IPS-NIHi7 (cell line): ENCODE results near the gene IFI27L1.

ENCODE experiments used
- DNase-seq: peaks from one replicate; pipeline ENCODE4 v3.0.0; 2012; ENCODE audit warnings: mixed read lengths; ENCODE audit errors: extremely low spot score

Gene IFI27L1

GRCh38 chr14:94132285-94132887 lies 51.3 kb downstream of the IFI27L1 start:
- DNase-seq = peak; percentile 54

DNA sequence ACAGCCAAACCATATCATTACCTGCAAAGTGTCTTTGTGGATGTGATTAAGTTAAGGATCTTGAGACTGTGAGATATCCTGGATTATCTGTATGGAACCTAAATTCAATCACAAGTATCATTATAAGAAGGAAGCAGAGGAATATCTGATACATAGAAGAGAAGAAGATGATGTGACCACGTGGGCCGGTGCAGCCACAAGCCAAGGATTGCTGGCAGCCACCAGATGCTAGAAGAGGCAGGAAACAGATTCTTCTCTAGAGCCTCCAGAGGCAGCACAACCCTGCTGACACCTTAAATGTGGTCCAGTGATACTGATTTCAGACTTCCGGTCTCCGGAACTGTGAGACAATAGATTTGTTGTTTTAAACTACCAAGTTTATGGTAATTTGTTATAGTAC lies 54.4 kb downstream of the IFI27L1 start:
- no peak for DNase-seq

DNA sequence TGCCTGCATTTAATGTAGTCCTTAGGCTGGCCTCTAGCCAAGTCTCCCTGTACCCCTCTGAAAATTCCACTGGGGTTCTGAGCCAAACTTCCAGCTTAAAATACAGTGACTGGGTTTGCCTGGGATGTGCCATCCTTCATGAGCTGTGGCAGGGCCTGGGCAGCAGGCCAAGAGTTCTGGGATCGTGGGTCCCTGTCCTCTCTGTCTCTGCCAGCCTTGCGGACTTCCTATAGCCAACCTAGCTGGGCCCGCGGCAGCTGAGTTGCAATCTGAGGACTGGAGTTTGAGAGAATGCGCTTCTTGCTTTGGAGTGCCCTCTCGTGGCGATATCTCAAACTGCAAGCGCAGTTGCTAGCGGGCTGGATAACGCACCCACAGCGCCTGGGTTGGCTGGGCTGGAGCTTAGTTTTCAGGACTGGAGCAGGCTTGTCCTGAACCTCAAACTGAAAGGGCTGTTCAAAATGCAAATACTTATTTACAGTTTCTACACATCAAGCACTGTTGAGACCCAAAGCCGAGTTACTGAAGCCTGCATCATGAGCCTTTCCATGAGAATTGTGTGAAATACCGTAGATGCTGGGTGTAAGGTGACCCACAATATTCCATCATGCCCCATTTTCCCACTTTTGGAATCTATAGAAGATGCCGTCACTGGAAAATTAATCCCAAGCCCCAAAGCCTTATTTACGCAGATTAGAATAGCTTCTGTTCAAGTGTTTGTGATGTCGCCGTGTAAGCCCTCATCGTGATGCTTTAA lies 55.6 kb downstream of the IFI27L1 start:
- DNase-seq = peak; percentile 83

DNA sequence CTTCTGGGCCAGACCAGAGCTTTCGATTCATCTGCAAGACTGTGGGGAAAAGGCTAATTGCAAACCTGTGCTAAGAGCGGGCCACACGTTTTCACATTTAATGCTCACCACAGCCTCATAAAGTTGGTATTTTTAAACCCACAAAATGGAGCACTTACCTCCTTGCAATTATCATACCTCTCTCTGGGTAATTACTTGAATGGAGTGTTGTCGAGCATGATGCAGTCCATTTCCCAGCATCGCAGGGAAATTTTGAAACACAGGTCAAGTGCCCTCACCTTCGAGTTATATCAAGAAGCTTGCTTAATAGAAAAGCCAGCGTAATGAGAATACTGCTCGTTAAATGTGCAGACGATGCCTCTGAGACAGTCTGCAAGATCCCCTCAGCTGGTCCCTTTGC lies 57.1 kb downstream of the IFI27L1 start:
- DNase-seq = no peak

DNA sequence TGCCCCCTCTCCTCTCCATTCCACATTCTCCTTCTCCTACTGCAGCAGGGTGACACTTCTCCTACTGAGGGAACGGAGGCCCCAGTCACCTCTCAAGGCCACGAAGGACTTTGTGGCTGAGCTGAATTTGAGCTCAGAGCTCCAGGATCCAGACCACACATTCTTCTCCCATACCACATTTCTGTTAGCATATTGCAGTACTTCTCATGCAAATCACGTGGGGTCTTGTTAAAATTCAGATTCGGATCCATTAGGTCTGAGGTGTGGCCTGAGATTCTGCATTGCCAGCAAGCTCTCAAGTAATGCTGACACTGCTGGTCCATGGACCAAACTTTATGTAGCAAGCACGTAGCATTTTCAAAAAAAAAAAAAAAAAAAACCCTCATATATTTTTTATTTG lies 57.9 kb downstream of the IFI27L1 start:
- DNase-seq = no peak

- no peak for DNase-seq
Measured at GRCh38 chr14:94139421-94139820, 58.3 kb downstream of the IFI27L1 start.

- no peak for DNase-seq
Measured at GRCh38 chr14:94142247-94142646, 61.1 kb downstream of the IFI27L1 start.

GRCh38 chr14:94142836-94143235 lies 61.7 kb downstream of the IFI27L1 start:
- DNase-seq = no peak

GRCh38 chr14:94143239-94143638 lies 62.1 kb downstream of the IFI27L1 start:
- DNase-seq = peak; percentile 61

GRCh38 chr14:94143711-94144110 lies 62.6 kb downstream of the IFI27L1 start:
- DNase-seq = no peak

GRCh38 chr14:94144765-94145164 lies 63.7 kb downstream of the IFI27L1 start:
- DNase-seq = peak; percentile 52

GRCh38 chr14:94145902-94146527 lies 64.9 kb downstream of the IFI27L1 start:
- DNase-seq = no peak
